K562 (cell line): Measurements from ENCODE around the gene DOCK4. TPM values are rescaled to one million over a fixed set of nuclear protein-coding genes. Genes with fewer than 3 reads are reported as not detected.

Source experiments
- BRD4 ChIP-seq: fragments of 200-600 bp; sonication (generic); IDR thresholded peaks from 2 replicates; pipeline ENCODE4 v1.6.1; 2017; ENCODE audit warnings: inconsistent platforms
- E4F1 ChIP-seq: fragments of 250-450 bp; sonication (Bioruptor Pico); IDR thresholded peaks from 2 replicates; pipeline ENCODE4 v1.5.0; 2021; ENCODE audit warnings: mild to moderate bottlenecking, borderline replicate concordance
- GTF2F1 ChIP-seq: IDR thresholded peaks from 2 replicates; pipeline ENCODE4 v1.6.1; 2011; ENCODE audit warnings: low read depth, low read length, improper control_type of control experiment
- NFRKB ChIP-seq: fragments of 450-650 bp; IDR thresholded peaks from 2 replicates; pipeline ENCODE4 v1.6.1; 2016; ENCODE audit warnings: low read depth
- ZFP91 ChIP-seq: sonication (generic); formaldehyde crosslinking; IDR thresholded peaks from 2 replicates; pipeline ENCODE4 v1.8.0; 2022; ENCODE audit warnings: mild to moderate bottlenecking, missing genetic modification reagents
- ZNF311 ChIP-seq: fragments of 250-450 bp; sonication (Bioruptor Pico); IDR thresholded peaks from 2 replicates; pipeline ENCODE4 v1.4.0; 2020; ENCODE audit warnings: mild to moderate bottlenecking, moderate library complexity
- ZNF512 ChIP-seq: IDR thresholded peaks from 2 replicates; pipeline ENCODE4 v1.6.1; 2016; ENCODE audit warnings: missing genetic modification characterization, missing compliant biosample characterization
- ZNF655 ChIP-seq: fragments of 250-450 bp; sonication (Bioruptor Pico); IDR thresholded peaks from 2 replicates; pipeline ENCODE4 v1.5.0; 2021
- polyA plus RNA-seq, 8 experiments: library from polyadenylated mRNA; depleted of rRNA in 4 of 8; stranded (reverse) in 5 of 8; unstranded in 3 of 8; fragments of >200 nt; fragmentation: Nextera tagmentation in 2 of 8; fragmentation: Illumina TruSeq in 1 of 8; extraction: Ambion mirVana in 2 of 8; extraction: Trizol in 1 of 8; gene quantifications; 2 replicates each; pipeline versions ENCODE4 v1.2.1 to v1.2.3, GENCODE V29; 2011 to 2014; ENCODE audit warnings: inconsistent platforms in 1 of 8, missing spikeins in 1 of 8
- total RNA-seq, 7 experiments: library from RNA; depleted of rRNA in 6 of 7; stranded (reverse); fragments of >200 nt in 6 of 7; fragmentation: Illumina TruSeq in 2 of 7; extraction: Trizol in 2 of 7; gene quantifications; 2 replicates each; pipeline versions ENCODE4 v1.2.1 to v1.2.3, GENCODE V29; 2011 to 2021; ENCODE audit warnings: low replicate concordance in 1 of 7
- TF ChIP-seq, protein P1 (sequence below): fragments of 200-600 bp; sonication (generic); IDR thresholded peaks from one replicate; pipeline ENCODE4 v1.6.1; 2012; ENCODE audit warnings: mild to moderate bottlenecking, low read depth, low read length, inconsistent platforms

Gene DOCK4
- total and polyA plus RNA-seq, 9 of the 15 experiments (the other 6 are each of a cell fraction or from before 2014, with no cell fraction given), result 0.42 to 5.7 (median 2.3) TPM

- TF ChIP-seq, protein P1, sequence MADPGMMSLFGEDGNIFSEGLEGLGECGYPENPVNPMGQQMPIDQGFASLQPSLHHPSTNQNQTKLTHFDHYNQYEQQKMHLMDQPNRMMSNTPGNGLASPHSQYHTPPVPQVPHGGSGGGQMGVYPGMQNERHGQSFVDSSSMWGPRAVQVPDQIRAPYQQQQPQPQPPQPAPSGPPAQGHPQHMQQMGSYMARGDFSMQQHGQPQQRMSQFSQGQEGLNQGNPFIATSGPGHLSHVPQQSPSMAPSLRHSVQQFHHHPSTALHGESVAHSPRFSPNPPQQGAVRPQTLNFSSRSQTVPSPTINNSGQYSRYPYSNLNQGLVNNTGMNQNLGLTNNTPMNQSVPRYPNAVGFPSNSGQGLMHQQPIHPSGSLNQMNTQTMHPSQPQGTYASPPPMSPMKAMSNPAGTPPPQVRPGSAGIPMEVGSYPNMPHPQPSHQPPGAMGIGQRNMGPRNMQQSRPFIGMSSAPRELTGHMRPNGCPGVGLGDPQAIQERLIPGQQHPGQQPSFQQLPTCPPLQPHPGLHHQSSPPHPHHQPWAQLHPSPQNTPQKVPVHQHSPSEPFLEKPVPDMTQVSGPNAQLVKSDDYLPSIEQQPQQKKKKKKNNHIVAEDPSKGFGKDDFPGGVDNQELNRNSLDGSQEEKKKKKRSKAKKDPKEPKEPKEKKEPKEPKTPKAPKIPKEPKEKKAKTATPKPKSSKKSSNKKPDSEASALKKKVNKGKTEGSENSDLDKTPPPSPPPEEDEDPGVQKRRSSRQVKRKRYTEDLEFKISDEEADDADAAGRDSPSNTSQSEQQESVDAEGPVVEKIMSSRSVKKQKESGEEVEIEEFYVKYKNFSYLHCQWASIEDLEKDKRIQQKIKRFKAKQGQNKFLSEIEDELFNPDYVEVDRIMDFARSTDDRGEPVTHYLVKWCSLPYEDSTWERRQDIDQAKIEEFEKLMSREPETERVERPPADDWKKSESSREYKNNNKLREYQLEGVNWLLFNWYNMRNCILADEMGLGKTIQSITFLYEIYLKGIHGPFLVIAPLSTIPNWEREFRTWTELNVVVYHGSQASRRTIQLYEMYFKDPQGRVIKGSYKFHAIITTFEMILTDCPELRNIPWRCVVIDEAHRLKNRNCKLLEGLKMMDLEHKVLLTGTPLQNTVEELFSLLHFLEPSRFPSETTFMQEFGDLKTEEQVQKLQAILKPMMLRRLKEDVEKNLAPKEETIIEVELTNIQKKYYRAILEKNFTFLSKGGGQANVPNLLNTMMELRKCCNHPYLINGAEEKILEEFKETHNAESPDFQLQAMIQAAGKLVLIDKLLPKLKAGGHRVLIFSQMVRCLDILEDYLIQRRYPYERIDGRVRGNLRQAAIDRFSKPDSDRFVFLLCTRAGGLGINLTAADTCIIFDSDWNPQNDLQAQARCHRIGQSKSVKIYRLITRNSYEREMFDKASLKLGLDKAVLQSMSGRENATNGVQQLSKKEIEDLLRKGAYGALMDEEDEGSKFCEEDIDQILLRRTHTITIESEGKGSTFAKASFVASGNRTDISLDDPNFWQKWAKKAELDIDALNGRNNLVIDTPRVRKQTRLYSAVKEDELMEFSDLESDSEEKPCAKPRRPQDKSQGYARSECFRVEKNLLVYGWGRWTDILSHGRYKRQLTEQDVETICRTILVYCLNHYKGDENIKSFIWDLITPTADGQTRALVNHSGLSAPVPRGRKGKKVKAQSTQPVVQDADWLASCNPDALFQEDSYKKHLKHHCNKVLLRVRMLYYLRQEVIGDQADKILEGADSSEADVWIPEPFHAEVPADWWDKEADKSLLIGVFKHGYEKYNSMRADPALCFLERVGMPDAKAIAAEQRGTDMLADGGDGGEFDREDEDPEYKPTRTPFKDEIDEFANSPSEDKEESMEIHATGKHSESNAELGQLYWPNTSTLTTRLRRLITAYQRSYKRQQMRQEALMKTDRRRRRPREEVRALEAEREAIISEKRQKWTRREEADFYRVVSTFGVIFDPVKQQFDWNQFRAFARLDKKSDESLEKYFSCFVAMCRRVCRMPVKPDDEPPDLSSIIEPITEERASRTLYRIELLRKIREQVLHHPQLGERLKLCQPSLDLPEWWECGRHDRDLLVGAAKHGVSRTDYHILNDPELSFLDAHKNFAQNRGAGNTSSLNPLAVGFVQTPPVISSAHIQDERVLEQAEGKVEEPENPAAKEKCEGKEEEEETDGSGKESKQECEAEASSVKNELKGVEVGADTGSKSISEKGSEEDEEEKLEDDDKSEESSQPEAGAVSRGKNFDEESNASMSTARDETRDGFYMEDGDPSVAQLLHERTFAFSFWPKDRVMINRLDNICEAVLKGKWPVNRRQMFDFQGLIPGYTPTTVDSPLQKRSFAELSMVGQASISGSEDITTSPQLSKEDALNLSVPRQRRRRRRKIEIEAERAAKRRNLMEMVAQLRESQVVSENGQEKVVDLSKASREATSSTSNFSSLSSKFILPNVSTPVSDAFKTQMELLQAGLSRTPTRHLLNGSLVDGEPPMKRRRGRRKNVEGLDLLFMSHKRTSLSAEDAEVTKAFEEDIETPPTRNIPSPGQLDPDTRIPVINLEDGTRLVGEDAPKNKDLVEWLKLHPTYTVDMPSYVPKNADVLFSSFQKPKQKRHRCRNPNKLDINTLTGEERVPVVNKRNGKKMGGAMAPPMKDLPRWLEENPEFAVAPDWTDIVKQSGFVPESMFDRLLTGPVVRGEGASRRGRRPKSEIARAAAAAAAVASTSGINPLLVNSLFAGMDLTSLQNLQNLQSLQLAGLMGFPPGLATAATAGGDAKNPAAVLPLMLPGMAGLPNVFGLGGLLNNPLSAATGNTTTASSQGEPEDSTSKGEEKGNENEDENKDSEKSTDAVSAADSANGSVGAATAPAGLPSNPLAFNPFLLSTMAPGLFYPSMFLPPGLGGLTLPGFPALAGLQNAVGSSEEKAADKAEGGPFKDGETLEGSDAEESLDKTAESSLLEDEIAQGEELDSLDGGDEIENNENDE, result no peak
- no peak for TF ChIP-seq ZFP91 (CRISPR knock-in tag)
- no peak for TF ChIP-seq ZNF512 (tag)
- no peak for TF ChIP-seq GTF2F1
- no peak for TF ChIP-seq ZNF655 (CRISPR knock-in tag)
- TF ChIP-seq ZNF311, result no peak
- TF ChIP-seq E4F1 (CRISPR knock-in tag), result no peak
- TF ChIP-seq BRD4, result no peak
- no peak for TF ChIP-seq NFRKB
These were observed 459.2 kb downstream of the DOCK4 start (continued) for GRCh38 chr7:111746950-111747349.
